Measurements from ENCODE around the gene ASAH2.

- TF ChIP-seq CTCF (IDR thresholded peaks at IDR 0.05) (no peak), POLR2AphosphoS5 (IDR thresholded peaks at IDR 0.05) (no peak), POLR2A (IDR thresholded peaks at IDR 0.05) (no peak)
These were observed 44.1 kb upstream of the ASAH2 start for GRCh38 chr10:50295367-50295766.

All from suprapubic skin (tissue), 4 donors.